HEK293 (cell line): ENCODE measurements around the gene INO80C.

Experiments used
- CTCF ChIP-seq: fragments of 450-650 bp; formaldehyde crosslinking; IDR thresholded peaks from 2 replicates; pipeline ENCODE4 v1.5.1; 2016; ENCODE audit warnings: missing biosample characterization, missing genetic modification characterization
- PBX3 ChIP-seq: sonication (generic); formaldehyde crosslinking; IDR thresholded peaks from 2 replicates; pipeline ENCODE4 v1.8.1; 2022; ENCODE audit warnings: mild to moderate bottlenecking, moderate library complexity, missing genetic modification reagents
- ZBTB26 ChIP-seq: fragments of 450-650 bp; formaldehyde crosslinking; optimal IDR thresholded peaks from 2 replicates; pipeline ENCODE3; 2016; ENCODE audit warnings: missing biosample characterization, mild to moderate bottlenecking, missing genetic modification characterization
- ZFP3 ChIP-seq: fragments of 450-650 bp; formaldehyde crosslinking; IDR thresholded peaks from 2 replicates; pipeline ENCODE4 v1.5.1; 2016; ENCODE audit warnings: low read depth, missing biosample characterization, missing genetic modification characterization
- ZNF169 ChIP-seq: fragments of 450-650 bp; formaldehyde crosslinking; IDR thresholded peaks from 2 replicates; pipeline ENCODE4 v1.5.1; 2016; ENCODE audit warnings: missing biosample characterization, missing genetic modification characterization
- ZNF548 ChIP-seq: fragments of 450-650 bp; formaldehyde crosslinking; IDR thresholded peaks from 2 replicates; pipeline ENCODE4 v1.5.1; 2016; ENCODE audit warnings: missing biosample characterization, missing genetic modification characterization
- ZNF707 ChIP-seq: fragments of 450-650 bp; formaldehyde crosslinking; IDR thresholded peaks from 2 replicates; pipeline ENCODE4 v1.5.1; 2016; ENCODE audit warnings: missing biosample characterization, missing genetic modification characterization

DNA sequence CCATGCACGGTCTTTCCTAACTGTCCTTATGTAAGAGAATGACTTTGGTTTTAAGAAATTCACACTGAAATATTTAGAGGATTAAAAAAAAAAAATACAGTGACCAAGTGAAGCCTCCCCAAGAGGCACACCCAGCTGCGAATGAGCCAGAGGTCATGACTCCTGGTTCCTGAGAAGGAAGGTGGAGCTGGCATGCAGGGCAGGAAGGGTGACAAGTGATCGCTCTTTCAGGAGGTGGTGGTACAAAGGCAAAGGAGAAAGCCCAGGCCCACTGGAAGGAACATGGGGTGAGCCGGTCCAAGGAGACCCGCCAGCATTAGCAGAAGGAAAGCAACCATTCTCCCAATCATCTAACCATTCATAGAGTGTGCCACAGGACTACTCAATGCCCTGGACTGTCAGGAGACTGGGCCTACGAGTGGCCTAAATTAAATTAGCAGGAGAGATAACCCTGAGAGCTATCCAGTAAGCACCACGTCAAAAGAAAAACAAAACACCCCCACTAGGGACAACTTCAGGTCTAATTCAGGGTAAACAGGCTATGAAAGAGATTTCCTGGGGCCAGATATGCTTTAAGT is 7.8 kb downstream of the INO80C start:
- TF ChIP-seq CTCF (no peak), PBX3 (CRISPR knock-in tag) (no peak), ZBTB26 (tag by site-specific recombination) (no peak), ZNF707 (tag by site-specific recombination) (no peak), ZNF548 (no peak), ZFP3 (tag by site-specific recombination) (no peak), ZNF169 (tag by site-specific recombination) (no peak)
